Fibroblast of mammary gland (primary cell): ENCODE data around the gene CDC25A.
A peak's percentile ranks its signal among the peaks of the same experiment; 100 is the strongest.

ENCODE experiments used
- DNase-seq: peaks from one replicate; pipeline ENCODE4 v3.0.0-alpha.2; 2010; ENCODE audit warnings: low read depth
- H3K4me3 ChIP-seq: 2 replicates; pipeline ENCODE4 v1.5.1; 2011; ENCODE audit warnings: low read depth, mild to moderate bottlenecking, low read length, moderate library complexity; ENCODE audit not compliant: control insufficient read depth
- CTCF ChIP-seq: conservative IDR thresholded peaks from 2 replicates; pipeline ENCODE4 v1.5.1; 2011; ENCODE audit warnings: low read depth, low read length, inconsistent platforms; ENCODE audit not compliant: control insufficient read depth, insufficient read depth

Gene CDC25A

GRCh38 chr3:48188266-48189201 lies at the start of gene CDC25A:
Gene CDC25A, minus strand, starts transcription at chr3:48188417. Its CDS starts 470 bp downstream, at chr3:48187947.
- no peak for TF ChIP-seq CTCF
- peak; percentile 98 for DNase-seq

GRCh38 chr3:48236531-48236930 lies 48.3 kb upstream of the CDC25A start:
- no peak for DNase-seq
- H3K4me3 ChIP-seq: no peak overlapping the region
- no peak for TF ChIP-seq CTCF

More at GRCh38 chr3:48188266-48189201, at the start of gene CDC25A:
- peak within 1 kb of the TSS; percentile 78 for H3K4me3 ChIP-seq

GRCh38 chr3:48233542-48233941 lies 45.3 kb upstream of the CDC25A start:
- no peak overlapping the region for H3K4me3 ChIP-seq
- TF ChIP-seq CTCF: no peak
- no peak for DNase-seq

DNA sequence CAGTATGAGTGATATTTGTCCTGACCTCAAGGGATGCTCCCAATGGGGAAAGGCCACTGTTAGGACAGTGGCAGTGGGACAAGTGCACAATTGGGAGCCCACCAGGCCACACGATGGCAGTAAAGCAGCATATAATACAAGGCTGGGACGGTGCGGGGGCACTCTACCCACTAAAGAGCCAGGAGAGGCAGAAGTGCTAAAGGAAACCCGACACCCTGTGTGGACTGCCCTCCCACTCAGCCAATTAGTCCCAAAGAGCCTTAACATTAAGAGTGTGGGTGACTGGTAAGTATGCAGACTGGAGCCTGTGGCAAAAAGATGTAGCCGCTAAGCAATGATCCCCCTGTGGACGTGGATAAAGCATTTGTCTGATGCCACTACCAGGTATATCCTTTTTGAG lies 44.5 kb upstream of the CDC25A start:
- no peak overlapping the region for H3K4me3 ChIP-seq
- DNase-seq: peak; percentile 69
- peak; percentile 72 for TF ChIP-seq CTCF

DNA sequence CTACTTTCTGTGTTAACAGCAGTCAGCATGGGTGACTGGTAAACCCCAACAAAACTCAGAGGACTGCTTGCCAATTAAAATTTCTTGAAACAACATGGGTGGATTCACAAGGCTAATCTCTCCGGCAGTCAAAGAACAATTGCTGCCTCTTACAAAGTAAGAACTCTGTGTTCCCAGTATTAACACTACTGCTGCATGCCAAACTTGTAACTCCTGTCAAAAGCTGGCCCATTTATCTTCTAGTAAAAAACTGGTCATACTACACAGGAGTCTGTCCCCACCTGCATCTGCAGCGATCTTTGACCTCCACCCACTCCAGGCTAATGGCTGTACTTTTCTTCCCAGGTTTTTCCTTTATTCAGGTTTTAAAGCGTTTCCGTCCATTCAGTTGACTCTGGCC lies 44.0 kb upstream of the CDC25A start:
- no peak for TF ChIP-seq CTCF
- no peak for DNase-seq
- H3K4me3 ChIP-seq: no peak overlapping the region

GRCh38 chr3:48226939-48227338 lies 38.7 kb upstream of the CDC25A start:
- TF ChIP-seq CTCF: no peak
- H3K4me3 ChIP-seq: no peak overlapping the region
- DNase-seq: no peak
